GM06990 (cell line): ENCODE measurements around the gene SPNS3.

Source experiments
- DNase-seq: peaks from one replicate; pipeline ENCODE4 v3.0.0-alpha.2; 2011; ENCODE audit not compliant: insufficient read length; ENCODE audit errors: extremely low read depth
- H3K27me3 ChIP-seq: replicated peaks from 2 replicates; pipeline ENCODE4 v1.6.0; 2011; ENCODE audit warnings: low read length; ENCODE audit not compliant: control insufficient read depth, insufficient read depth
- H3K36me3 ChIP-seq: 2 replicates; pipeline ENCODE4 v1.5.1; 2011; ENCODE audit warnings: low read length; ENCODE audit not compliant: control insufficient read depth, insufficient read depth
- H3K4me3 ChIP-seq: replicated peaks from 2 replicates; pipeline ENCODE4 v1.5.1; 2011; ENCODE audit warnings: low read depth, mild to moderate bottlenecking, control low read depth, low read length
- CTCF ChIP-seq: IDR thresholded peaks from 2 replicates; pipeline ENCODE4 v1.5.1; 2011; ENCODE audit warnings: low read length, control low read depth, mild to moderate bottlenecking, inconsistent platforms; ENCODE audit not compliant: insufficient read depth, poor library complexity, severe bottlenecking

The SPNS3 gene

GRCh38 chr17:4490109-4490591 is 56.4 kb downstream of the SPNS3 start:
- TF ChIP-seq CTCF = no peak
- no peak for DNase-seq
- H3K36me3 ChIP-seq = no peaks in the 10 kb centered on the region

DNA sequence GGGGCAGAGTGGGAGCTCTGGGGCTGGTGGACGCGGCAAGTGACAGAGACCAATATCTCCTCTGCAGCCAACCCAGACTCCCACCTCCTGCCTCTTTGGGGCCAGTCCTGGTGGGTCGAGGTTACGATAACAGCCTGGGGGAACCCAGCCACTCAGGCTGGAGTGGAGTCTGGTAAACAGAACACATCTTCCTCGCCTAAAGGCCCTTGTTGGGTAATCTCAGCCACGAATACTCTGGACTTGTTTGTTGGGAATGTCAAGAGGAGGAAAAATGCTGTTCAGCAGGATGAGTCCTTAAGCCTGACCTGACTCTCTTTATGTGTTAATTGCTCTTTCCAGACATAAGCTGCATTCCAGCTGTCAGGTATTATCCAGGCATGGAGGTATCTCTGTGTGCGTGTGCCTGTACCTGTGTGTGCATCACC is 56.9 kb downstream of the SPNS3 start:
- Histone ChIP-seq H3K27me3 (no peaks in the 10 kb centered on the region; the same call in 1 of the 2 replicates), H3K4me3 (no peak overlapping the region), H3K36me3 (no peaks in the 10 kb centered on the region)
- TF ChIP-seq CTCF = no peak
- DNase-seq = no peak

More at GRCh38 chr17:4490109-4490591, 56.4 kb downstream of the SPNS3 start:
- H3K4me3 ChIP-seq = no peak overlapping the region
- no peaks in the 10 kb centered on the region; the same call in 1 of the 2 replicates for H3K27me3 ChIP-seq

DNA sequence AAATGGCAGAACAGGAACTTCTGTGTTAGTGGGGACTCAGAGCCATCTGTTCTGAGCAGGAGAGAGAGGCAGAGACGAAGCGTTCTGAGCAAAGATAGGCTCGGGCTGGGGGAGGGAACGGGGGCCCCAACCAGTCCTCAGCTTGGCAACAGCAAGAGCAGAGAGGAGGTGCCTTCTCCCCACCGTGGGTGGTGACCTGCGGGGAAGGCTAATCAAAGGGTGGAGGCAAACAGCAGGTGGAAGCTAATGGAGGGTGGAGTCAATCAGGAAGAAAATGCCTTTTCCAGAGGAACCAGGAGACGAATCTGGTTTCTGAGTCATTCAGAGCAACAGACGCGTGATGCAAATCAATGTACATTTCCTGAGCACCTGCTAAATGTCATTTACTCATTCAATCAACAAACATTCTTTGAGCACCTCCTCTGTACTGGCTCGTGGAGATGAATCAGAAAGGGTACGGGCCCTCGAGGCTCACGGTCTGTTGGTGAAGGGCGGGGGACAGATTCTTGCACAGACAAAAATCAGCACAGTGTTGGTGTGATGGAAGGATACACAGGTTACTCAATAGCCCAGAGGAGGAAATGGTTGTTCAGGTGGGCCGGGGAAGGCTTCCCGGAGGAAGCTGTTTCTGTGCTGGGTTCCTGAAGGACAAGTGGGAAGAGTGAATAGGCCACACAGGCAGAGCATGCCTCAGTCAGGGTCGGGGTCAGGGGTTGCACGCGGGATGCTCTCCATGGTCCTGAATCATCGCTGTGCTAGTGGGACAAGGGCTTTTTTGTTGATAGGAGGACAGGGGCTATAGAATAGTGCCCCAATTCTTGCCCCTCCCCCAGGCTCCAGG is 59.2 kb downstream of the SPNS3 start:
- DNase-seq = no peak
- no peak overlapping the region for H3K4me3 ChIP-seq

GRCh38 chr17:4497101-4497824 is 63.5 kb downstream of the SPNS3 start:
- no peak for TF ChIP-seq CTCF
- DNase-seq = peak; percentile 60
- no peaks in the 10 kb centered on the region for H3K36me3 ChIP-seq
- H3K4me3 ChIP-seq = no peak overlapping the region
- H3K27me3 ChIP-seq = peaks cover 6% of the 10 kb centered on the region

More for the DNA sequence above, 59.2 kb downstream of the SPNS3 start:
- no peaks in the 10 kb centered on the region for H3K36me3 ChIP-seq
- H3K27me3 ChIP-seq = no peaks in the 10 kb centered on the region; the same call in 1 of the 2 replicates
- no peak for TF ChIP-seq CTCF

DNA sequence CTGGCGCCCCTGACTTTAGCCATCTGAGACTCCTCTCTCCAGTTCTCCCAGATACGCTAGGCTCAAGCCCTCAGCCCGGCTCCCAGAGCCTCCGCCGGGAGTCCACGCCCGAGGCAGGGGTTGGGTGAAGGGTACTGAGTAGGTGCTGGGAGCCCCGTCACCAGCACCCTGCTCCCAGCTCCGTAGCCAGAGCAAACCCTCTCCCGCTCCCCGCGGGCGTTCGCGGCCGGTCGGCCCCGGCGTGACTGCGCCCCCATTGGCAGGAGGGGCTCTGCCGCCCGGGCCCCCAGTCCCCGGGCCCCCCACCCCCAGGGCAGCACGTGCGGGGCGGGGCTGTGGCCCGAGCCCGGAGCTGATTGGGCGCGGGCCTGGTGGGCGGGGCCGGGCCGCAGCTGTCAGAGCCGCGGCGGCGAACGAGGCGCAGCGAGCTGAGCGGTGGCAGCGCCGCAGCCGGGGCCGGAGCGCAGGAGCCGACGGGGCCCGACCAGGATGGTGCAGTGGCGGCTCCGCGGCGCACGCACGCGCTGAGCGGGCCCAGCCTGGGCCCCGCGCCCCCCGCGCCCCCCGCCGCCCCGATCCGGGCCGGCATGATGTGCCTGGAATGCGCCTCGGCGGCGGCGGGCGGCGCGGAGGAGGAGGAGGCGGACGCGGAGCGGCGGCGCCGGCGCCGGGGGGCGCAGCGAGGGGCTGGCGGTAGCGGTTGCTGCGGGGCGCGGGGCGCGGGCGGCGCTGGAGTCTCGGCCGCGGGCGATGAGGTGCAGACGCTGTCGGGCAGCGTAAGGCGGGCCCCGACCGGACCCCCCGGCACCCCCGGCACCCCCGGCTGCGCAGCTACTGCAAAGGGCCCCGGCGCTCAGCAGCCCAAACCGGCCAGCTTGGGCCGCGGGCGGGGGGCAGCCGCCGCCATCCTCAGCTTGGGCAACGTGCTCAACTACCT is 65.0 kb downstream of the SPNS3 start, which contains the start of gene SPNS2:
Gene SPNS2, plus strand, starts transcription at position 421 of the 937 bp plus-strand sequence. Its CDS starts 167 bp downstream, at position 588.
- TF ChIP-seq CTCF = no peak
- Histone ChIP-seq H3K36me3 (no peaks in the 10 kb centered on the region), H3K27me3 (peaks cover 6% of the 10 kb centered on the region), H3K4me3 (peak within 1 kb of the TSS; percentile 40)
- DNase-seq = peak; percentile 59
